NAMALWA (cell line): ENCODE results near the gene ITPRID2.
"Not testable (repeated sequence)": the region's sequence is repeated elsewhere in the genome, so short reads cannot be mapped to it uniquely, and the experiment has no call there.

Experiments
- DNase-seq: peaks from one replicate; pipeline ENCODE4 v3.0.0-alpha.2; 2015; ENCODE audit warnings: low spot score

ITPRID2 gene

GRCh38 chr2:181916726-181917718 lies 25.5 kb downstream of the ITPRID2 start:
- DNase-seq = no peak

GRCh38 chr2:181918188-181918587 lies 26.7 kb downstream of the ITPRID2 start:
- no peak for DNase-seq

- DNase-seq = no peak
Measured at GRCh38 chr2:181923121-181923520, 31.6 kb downstream of the ITPRID2 start.

- DNase-seq = no peak
Measured at GRCh38 chr2:181924336-181924735, 32.8 kb downstream of the ITPRID2 start.

- DNase-seq = no peak
Measured at GRCh38 chr2:181934694-181935093, 43.2 kb downstream of the ITPRID2 start.

- no peak for DNase-seq
Measured at GRCh38 chr2:181937473-181937872, 45.9 kb downstream of the ITPRID2 start.

- DNase-seq = no peak
Measured at GRCh38 chr2:181943411-181944124, 52.0 kb downstream of the ITPRID2 start.

GRCh38 chr2:181944164-181944913 lies 52.8 kb downstream of the ITPRID2 start:
- no peak for DNase-seq

GRCh38 chr2:181944914-181945291 lies 53.4 kb downstream of the ITPRID2 start:
- no peak for DNase-seq

GRCh38 chr2:181946444-181947127 lies 55.1 kb downstream of the ITPRID2 start:
- DNase-seq = no peak

GRCh38 chr2:181947273-181947672 lies 55.7 kb downstream of the ITPRID2 start:
- no peak for DNase-seq

GRCh38 chr2:181948227-181948626 lies 56.7 kb downstream of the ITPRID2 start:
- no peak for DNase-seq

GRCh38 chr2:181949047-181949446 lies 57.5 kb downstream of the ITPRID2 start:
- DNase-seq = no peak

- DNase-seq = no peak
Measured at GRCh38 chr2:181952404-181953226, 61.1 kb downstream of the ITPRID2 start.

- peak; percentile 75 for DNase-seq
Measured at GRCh38 chr2:181953881-181954537, 62.5 kb downstream of the ITPRID2 start.

GRCh38 chr2:181954538-181954883 lies 63.0 kb downstream of the ITPRID2 start:
- no peak for DNase-seq

- DNase-seq = no peak
Measured at GRCh38 chr2:181955010-181955409, 63.5 kb downstream of the ITPRID2 start.

- DNase-seq = not testable (repeated sequence)
Measured at GRCh38 chr2:181955866-181956265, 64.3 kb downstream of the ITPRID2 start.

GRCh38 chr2:181957668-181958067 lies 66.1 kb downstream of the ITPRID2 start:
- DNase-seq = no peak

GRCh38 chr2:181958726-181959125 lies 67.2 kb downstream of the ITPRID2 start:
- no peak for DNase-seq
